GM19455 (cell line): ENCODE data around the gene LSAMP.

Source experiments
- ATAC-seq: cut with Tn5 transposase; IDR thresholded peaks from one replicate; pipeline ENCODE4 v1.9.1; 2021; ENCODE audit not compliant: unreplicated experiment

Gene LSAMP

DNA sequence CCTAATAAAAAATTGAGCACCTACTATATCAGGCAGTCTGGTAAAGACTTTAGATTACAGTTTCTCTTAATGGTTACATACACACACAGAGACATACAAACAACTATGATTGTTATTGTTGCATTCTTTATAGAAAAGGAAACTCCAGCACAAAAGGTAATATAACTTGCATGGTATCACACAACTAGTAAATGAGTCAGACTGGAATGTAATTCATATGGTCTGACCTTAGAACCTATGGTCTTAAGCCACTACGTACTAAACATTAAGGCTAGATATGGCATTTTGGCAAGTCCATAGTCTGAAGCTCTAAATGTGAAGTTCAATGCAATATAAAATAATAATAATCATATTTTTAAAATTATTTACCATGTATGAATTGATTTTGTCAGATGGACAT lies 380.6 kb downstream of the LSAMP start:
- no peak for ATAC-seq

GRCh38 chr3:116059421-116060096 lies 385.7 kb downstream of the LSAMP start:
- no peak for ATAC-seq

DNA sequence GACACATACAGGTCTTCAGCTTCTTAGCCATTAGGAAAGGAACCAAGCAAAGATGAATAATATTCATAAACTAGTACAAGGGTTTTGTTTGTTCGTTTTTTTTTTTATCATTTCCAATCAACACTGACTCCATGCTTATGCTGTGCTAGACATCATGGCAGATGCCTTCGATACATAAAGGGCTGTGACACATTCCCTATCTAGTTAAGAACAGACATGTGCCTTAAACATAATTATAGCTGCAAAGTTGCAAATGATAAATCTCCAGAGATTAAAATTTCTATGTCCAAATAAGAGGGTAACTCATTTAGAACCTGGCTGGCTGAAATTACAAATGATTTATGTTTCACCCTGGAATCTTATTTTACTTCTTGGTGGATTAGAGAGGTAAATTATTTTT lies 386.4 kb downstream of the LSAMP start:
- ATAC-seq, result no peak

DNA sequence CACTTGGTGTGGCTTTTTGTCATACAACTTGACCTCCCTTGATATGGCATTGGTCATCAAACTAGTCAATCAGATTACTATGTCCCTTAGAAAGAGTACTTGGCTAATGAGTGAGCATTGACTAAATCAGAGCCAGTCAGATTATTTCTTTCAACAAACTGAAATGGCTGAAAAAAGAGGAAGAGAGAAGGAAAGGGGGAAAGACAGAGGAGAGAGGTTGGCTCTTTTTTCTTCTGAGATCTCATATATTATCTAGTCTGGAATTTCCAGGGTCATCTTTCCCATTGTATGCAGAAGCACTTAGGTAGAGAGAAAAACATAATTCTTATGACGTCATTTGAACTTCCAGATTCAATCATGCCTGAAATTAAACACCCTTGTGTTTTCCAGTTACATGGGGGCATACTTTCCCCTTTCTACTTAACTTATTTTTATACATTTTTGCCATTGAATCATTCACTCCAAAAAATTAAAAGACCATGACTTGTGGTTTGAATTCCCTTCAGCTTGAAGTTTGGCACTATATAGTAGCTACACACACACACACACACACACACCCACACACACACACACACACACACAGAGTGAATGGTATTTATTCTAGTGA lies 387.8 kb downstream of the LSAMP start:
- ATAC-seq, result no peak

GRCh38 chr3:116056280-116056679 lies 389.0 kb downstream of the LSAMP start:
- ATAC-seq, result peak; percentile 91

DNA sequence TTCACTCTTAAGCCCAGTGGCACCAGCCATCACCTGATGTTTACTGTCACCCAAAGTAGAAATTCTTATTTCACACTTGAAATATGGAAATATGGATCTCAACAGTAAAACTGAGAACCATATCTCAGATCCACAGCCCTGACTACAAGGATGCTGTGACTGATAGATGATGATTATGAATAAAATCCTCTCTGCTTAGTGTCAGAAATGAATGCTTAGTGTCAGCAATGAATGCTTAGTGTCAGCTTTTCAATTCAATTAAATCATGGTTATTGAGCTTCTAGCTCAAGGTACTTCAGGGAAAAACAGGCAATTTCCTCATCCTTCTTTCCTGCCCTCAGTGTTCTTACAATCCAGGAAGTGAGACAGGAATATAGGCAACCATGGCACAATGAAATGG lies 392.3 kb downstream of the LSAMP start:
- no peak for ATAC-seq

DNA sequence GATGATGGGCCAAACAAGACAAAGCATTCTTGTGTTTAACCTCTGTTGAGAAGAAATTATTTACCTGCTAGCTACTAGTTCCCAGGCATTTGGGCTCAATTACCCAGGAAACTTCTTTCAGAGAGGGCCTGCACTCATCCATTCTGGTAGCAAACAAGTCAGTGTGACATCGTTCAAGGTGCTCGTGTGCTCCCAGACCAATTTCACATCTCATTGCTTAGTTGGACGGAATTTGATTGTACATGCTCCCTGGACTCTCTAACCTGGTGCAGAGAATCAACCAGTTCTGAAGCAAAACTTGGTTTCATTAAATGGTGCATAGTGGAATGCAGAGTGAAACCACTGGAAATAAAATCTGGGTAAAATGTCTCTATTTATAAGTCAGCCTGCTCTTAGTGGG lies 392.7 kb downstream of the LSAMP start:
- ATAC-seq, result no peak

DNA sequence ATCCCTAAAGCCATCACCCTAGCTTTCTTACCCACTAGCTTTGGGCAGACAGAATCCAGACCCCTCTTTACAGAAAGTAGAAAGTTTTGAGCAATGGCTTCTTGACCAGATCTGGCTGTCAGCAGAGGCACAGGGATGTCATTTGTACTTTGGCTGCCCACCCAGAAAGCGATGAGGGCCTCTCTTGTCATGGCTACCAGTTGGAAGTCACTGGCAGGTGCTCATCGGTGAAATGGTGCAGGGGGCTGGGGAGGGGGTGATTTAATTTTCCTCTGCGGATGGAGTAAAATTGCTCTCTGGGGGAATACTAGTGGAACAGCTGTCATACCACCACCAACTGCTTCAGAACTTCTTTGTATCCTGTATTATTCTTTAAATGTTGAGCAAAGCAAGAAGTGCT lies 393.7 kb downstream of the LSAMP start:
- ATAC-seq, result no peak

GRCh38 chr3:116051040-116051439 lies 394.2 kb downstream of the LSAMP start:
- no peak for ATAC-seq

DNA sequence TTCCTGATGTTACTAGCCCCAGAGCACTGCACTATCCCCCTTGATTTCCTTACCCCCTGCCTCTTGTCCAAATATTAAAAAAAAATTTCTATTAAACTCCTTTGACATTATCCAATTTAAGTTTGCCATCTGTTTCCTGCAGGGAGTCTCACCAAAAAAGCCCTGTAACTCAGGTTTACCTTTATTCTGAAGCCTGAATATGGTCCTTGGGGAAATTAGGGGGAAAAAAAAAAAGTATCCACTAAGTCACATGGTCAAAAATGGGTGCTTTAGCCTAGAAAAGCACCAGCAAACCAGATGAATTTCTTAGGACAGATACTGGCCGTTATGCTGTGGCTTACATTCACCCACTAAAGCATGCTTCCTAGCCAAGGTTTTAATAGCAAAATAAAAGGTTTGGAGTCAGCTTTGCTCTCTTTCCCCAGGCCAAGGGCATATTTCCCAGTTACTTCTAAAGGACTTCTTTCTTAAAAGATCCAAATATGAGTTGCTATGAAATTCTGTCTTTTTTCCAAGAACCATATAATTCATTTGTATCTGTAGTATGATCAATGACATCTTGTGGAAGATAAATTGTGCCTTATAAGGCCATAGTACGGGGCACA lies 394.9 kb downstream of the LSAMP start:
- ATAC-seq, result no peak

DNA sequence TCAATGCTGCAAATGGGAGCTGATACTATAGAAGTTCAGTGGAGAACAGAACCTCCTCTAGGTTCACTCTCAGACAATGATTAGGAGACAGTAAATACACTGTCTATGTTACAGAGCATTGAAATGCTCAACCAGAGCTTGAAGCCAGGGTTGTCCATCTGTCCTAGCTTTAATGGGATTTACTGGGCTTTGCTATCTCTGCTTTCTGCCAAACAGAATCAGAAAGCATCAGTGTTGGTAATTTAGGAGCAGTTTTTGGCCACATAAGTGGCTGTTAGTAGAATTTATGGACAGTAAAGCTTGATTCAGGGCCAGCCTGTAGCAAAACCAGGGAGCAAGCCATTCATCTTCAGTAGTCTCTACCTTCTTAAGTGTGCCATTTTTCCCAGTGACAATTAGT lies 396.3 kb downstream of the LSAMP start:
- no peak for ATAC-seq

DNA sequence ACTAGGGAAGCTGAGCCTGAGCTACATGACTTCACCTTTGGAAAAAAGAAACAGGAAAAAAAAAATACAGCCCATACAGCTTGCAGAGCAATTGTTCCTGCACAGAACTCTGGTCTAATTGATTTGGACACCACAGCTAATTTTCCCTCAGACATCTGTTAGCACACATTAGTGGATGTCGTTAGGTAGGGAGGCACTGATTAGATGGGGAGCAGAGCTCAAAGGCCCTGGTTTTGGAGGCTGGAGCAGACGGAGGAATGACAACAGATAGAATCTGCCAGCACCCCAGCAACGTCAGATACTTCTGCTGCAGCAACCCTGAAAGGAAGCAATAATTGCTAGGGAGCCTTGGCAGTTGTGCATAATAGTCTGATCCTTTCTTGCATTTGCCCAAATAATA lies 398.9 kb downstream of the LSAMP start:
- ATAC-seq, result no peak

- no peak for ATAC-seq
Measured at GRCh38 chr3:116045314-116045713, 400.0 kb downstream of the LSAMP start.

- ATAC-seq, result no peak
Measured at GRCh38 chr3:116040152-116040551, 405.1 kb downstream of the LSAMP start.

GRCh38 chr3:116039651-116039985 lies 405.7 kb downstream of the LSAMP start:
- ATAC-seq, result no peak

GRCh38 chr3:116038968-116039650 lies 406.2 kb downstream of the LSAMP start:
- ATAC-seq, result no peak

- peak; percentile 98 for ATAC-seq
Measured at GRCh38 chr3:116037954-116038911, 407.1 kb downstream of the LSAMP start.

- no peak for ATAC-seq
Measured at GRCh38 chr3:116035429-116035828, 409.9 kb downstream of the LSAMP start.

DNA sequence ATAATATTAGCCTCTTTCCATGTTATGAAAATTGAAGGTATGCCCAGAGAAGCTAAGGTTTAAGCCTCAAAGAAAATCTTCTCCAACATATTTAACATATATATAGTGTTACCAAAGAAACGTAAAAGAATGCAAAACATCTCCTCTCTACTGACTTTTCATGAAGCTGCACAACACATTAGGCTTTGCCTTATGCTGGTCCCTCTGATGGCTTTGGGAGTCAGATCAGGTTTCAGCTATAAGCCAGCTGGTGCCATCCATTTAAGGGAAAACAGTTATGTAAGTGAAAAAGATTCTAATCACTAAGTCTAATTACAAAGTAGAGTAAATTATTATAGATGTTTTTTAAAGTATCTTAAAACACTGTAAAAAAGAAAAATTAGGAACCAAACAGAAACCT lies 410.5 kb downstream of the LSAMP start:
- no peak for ATAC-seq

DNA sequence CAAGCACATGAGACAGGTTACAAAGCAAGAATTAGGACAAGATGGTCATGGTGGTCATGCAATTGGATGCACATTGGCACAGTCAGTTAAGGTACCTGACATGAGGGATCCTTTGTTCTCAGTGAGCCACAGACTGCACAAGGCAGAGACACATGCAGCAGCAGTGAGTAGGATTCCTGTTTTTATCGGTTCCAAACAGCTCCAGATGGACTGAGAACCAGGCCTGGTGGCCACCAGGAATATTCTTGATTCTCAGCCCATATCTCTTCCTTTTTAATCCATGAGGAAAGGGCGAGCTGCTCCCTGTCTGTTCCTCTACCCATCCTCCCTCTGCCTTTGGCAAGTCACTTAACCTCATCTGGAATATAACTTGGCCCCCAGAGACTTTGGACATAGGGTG lies 411.2 kb downstream of the LSAMP start:
- no peak for ATAC-seq

DNA sequence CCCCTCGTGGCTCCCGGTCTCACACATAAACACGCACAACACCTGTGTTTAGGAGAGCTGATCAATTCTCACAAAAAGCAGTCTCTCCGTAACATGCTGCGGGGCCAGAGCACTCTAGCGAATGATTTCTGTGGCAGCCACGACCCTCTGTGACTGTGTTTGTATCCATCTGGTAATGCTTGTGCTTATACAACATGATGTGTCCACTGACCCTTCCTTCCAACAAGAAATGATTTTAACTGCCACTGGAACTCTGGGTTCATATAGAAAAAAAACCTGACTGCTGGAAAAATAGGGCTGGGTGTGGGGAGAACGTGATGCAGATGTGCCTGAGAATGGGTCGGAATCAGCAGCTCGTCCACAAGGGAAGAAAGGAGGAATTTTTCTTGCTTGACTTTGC lies 411.8 kb downstream of the LSAMP start:
- ATAC-seq, result no peak
